Breast epithelium (tissue), 4 donors: ENCODE measurements around the gene UMODL1. TPM values are rescaled to one million over a fixed set of nuclear protein-coding genes. Genes with fewer than 3 reads are reported as not detected.

Experiments
- DNase-seq, 2 donors: peaks; one replicate each; pipeline ENCODE4 v3.0.0-alpha.2; 2019; ENCODE audit warnings: low spot score in 2 of 2
- H3K27ac ChIP-seq, 2 donors: fragments of 200-600 bp; sonication (generic) in 1 of 2; one replicate each; pipeline ENCODE4 v1.5.1; 2016 to 2019; ENCODE audit warnings: mild to moderate bottlenecking in 1 of 2
- H3K27me3 ChIP-seq, 2 donors: fragments of 200-600 bp; sonication (generic) in 1 of 2; one replicate each; pipeline versions ENCODE4 v1.5.1 to v1.6.0; 2017 to 2019; ENCODE audit warnings: control low read depth in 1 of 2, mild to moderate bottlenecking in 1 of 2
- H3K36me3 ChIP-seq: fragments of 200-600 bp; one replicate; pipeline ENCODE4 v1.5.1; 2019
- H3K4me1 ChIP-seq, 2 donors: fragments of 200-600 bp; sonication (generic); one replicate each; pipeline ENCODE4 v1.5.1; 2016 to 2019; ENCODE audit warnings: control low read depth in 1 of 2
- H3K4me3 ChIP-seq, 3 donors: fragments of 200-600 bp; sonication (generic); 1 replicate in 2 of 3; 2 replicates in 1 of 3; pipeline ENCODE4 v1.5.1; 2016 to 2019; ENCODE audit warnings: mild to moderate bottlenecking in 3 of 3, moderate library complexity in 2 of 3
- H3K9me3 ChIP-seq, 2 donors: fragments of 200-600 bp; sonication (generic) in 1 of 2; one replicate each; pipeline ENCODE4 v1.5.1; 2016 to 2019; ENCODE audit warnings: control low read depth in 1 of 2
- CTCF ChIP-seq, 3 donors: fragments of 450-650 bp; IDR thresholded peaks; one replicate each; pipeline ENCODE4 v1.5.1; 2016 to 2017; ENCODE audit warnings: antibody characterized with exemption in 3 of 3, mild to moderate bottlenecking in 3 of 3, moderate library complexity in 3 of 3
- POLR2A ChIP-seq: fragments of 450-650 bp; IDR thresholded peaks from one replicate; pipeline ENCODE4 v1.6.1; 2016; ENCODE audit warnings: antibody characterized with exemption, mild to moderate bottlenecking, moderate library complexity
- POLR2AphosphoS5 ChIP-seq, 3 donors: sonication (generic); formaldehyde crosslinking; IDR thresholded peaks; one replicate each; pipeline ENCODE4 v1.6.1; 2017; ENCODE audit warnings: antibody characterized with exemption in 3 of 3
- intact Hi-C: fragments of 100-400 bp; cut with DNase I; formaldehyde crosslinking; loops from one replicate; pipeline ENCODE4 v1.15.1; 2023; ENCODE audit warnings: low total_unique reads
- total RNA-seq, 3 donors: library from RNA; depleted of rRNA; stranded (reverse); fragments of >200 nt; gene quantifications; one replicate each; pipeline ENCODE4 v1.1.0, GENCODE V29; 2016

The UMODL1 gene
- total RNA-seq, 3 donors from 2014 or later, result not detected

- H3K36me3 ChIP-seq, result no peaks in the 10 kb centered on the region
- no peak for TF ChIP-seq POLR2AphosphoS5 (IDR thresholded peaks at IDR 0.05)
- no peak for TF ChIP-seq POLR2A
- TF ChIP-seq CTCF (IDR thresholded peaks at IDR 0.05), result no peak
- H3K27me3 ChIP-seq, result no peaks in the 10 kb centered on the region
- H3K27ac ChIP-seq, result no peak overlapping the region
- H3K4me1 ChIP-seq, result no peaks in the 10 kb centered on the region
- no peak for DNase-seq
- no peak overlapping the region for H3K4me3 ChIP-seq
- intact Hi-C loops, result no loop called here
- H3K9me3 ChIP-seq, result no peaks in the 10 kb centered on the region
Measured at GRCh38 chr21:42148584-42148983, 77.5 kb downstream of the UMODL1 start.

- no peak overlapping the region for H3K4me3 ChIP-seq
- H3K27me3 ChIP-seq, result no peaks in the 10 kb centered on the region
- H3K27ac ChIP-seq, result no peak overlapping the region
- H3K36me3 ChIP-seq, result no peaks in the 10 kb centered on the region
- TF ChIP-seq POLR2AphosphoS5 (IDR thresholded peaks at IDR 0.05) (no peak), CTCF (IDR thresholded peaks at IDR 0.05) (no peak), POLR2A (no peak)
- no peaks in the 10 kb centered on the region for H3K9me3 ChIP-seq
- intact Hi-C loops, result no loop called here
- peak in 1 of 2 donors; percentile 28 for DNase-seq
- H3K4me1 ChIP-seq, result no peaks in the 10 kb centered on the region
Measured at GRCh38 chr21:42149656-42150473, 78.7 kb downstream of the UMODL1 start.

- no peak overlapping the region for H3K4me3 ChIP-seq
- H3K4me1 ChIP-seq, result no peaks in the 10 kb centered on the region
- no peak for TF ChIP-seq POLR2AphosphoS5 (IDR thresholded peaks at IDR 0.05)
- no peak for TF ChIP-seq CTCF (IDR thresholded peaks at IDR 0.05)
- TF ChIP-seq POLR2A, result no peak
- DNase-seq, result peak in 1 of 2 donors; percentile 39
- H3K36me3 ChIP-seq, result no peaks in the 10 kb centered on the region
- intact Hi-C loops, result no loop called here
- no peaks in the 10 kb centered on the region for H3K27me3 ChIP-seq
- H3K9me3 ChIP-seq, result no peaks in the 10 kb centered on the region
- no peak overlapping the region for H3K27ac ChIP-seq
Measured at GRCh38 chr21:42150474-42151085, 79.5 kb downstream of the UMODL1 start.

GRCh38 chr21:42151148-42151947 is 80.2 kb downstream of the UMODL1 start:
- Histone ChIP-seq H3K4me1 (no peaks in the 10 kb centered on the region), H3K27me3 (no peaks in the 10 kb centered on the region), H3K27ac (peak overlapping the region; percentile 20 to 33), H3K4me3 (no peak overlapping the region), H3K36me3 (no peaks in the 10 kb centered on the region), H3K9me3 (no peaks in the 10 kb centered on the region)
- TF ChIP-seq CTCF (IDR thresholded peaks at IDR 0.05) (no peak), POLR2AphosphoS5 (IDR thresholded peaks at IDR 0.05) (no peak), POLR2A (no peak)
- peak in 1 of 2 donors; percentile 25 for DNase-seq
- intact Hi-C loops, result no loop called here

GRCh38 chr21:42151948-42152220 is 80.8 kb downstream of the UMODL1 start:
- no peaks in the 10 kb centered on the region for H3K9me3 ChIP-seq
- TF ChIP-seq POLR2AphosphoS5 (IDR thresholded peaks at IDR 0.05), result no peak
- no peak for TF ChIP-seq CTCF (IDR thresholded peaks at IDR 0.05)
- no peak for TF ChIP-seq POLR2A
- no peak for DNase-seq
- no peak overlapping the region for H3K4me3 ChIP-seq
- intact Hi-C loops, result no loop called here
- H3K27ac ChIP-seq, result peak overlapping the region in 1 of 2 donors; percentile 33
- H3K4me1 ChIP-seq, result no peaks in the 10 kb centered on the region
- H3K27me3 ChIP-seq, result no peaks in the 10 kb centered on the region
- no peaks in the 10 kb centered on the region for H3K36me3 ChIP-seq
